A549 treated with Hydrocortisone at 1 μM for 4 hours (cell line): ENCODE measurements around the gene INPP4B. TPM values are rescaled to one million over a fixed set of nuclear protein-coding genes. Genes with fewer than 3 reads are reported as not detected.

Experiments
- total RNA-seq: library from RNA; stranded (reverse); fragments of 200-300 nt; extraction: Qiagen RNA extraction; gene quantifications from 5 replicates; pipeline ENCODE4 v1.2.3, GENCODE V29; 2022

INPP4B gene
- 3.7 to 7.1 TPM (median 4.9 TPM) in 5 replicates for total RNA-seq

DNA sequence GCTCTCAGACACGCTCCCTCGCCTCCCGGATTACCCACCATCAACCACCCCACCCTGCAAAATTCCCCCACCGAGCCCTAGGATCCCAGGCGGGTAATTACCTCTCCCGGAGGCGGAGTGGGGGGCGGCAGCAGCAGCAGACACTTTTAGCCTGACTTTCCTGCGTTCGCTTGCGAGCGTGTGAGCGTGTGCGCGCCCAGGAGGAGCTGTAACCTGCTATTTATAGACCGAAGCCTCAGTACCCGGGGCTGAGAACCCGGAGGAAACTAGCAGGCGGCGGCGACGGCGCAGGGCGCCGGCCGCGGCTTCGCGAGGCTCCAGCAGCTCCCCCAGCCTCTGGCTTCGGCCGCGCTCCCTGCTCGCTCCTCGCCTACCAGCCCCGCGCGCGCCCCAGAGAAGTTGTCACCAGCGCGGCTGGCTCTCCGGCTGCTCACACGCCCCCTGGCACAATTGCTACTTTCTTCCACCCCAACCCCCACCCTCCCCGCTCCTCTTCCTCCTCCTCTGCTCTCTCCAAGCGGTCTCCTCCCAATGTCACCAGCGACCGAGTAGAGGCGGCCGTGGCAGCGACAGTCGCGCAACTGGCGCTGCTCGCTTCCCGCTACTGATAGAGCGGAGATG lies at the start of gene INPP4B:
Gene INPP4B (minus strand): TSS at position 194 of the 621 bp plus-strand sequence.

